Fibroblast of peridontal ligament (primary cell): ENCODE results near the gene SLIT3.

Experiments used
- DNase-seq: peaks from one replicate; pipeline ENCODE4 v3.0.0-alpha.2; 2010; ENCODE audit errors: extremely low read depth

The SLIT3 gene

GRCh38 chr5:168707716-168708695 is 592.9 kb downstream of the SLIT3 start:
- DNase-seq = no peak

GRCh38 chr5:168706655-168707069 is 594.3 kb downstream of the SLIT3 start:
- DNase-seq = peak; percentile 45

- no peak for DNase-seq
These were observed 595.6 kb downstream of the SLIT3 start for GRCh38 chr5:168705321-168705720.

GRCh38 chr5:168702511-168702910 is 598.4 kb downstream of the SLIT3 start:
- no peak for DNase-seq

- DNase-seq = no peak
These were observed 599.3 kb downstream of the SLIT3 start for GRCh38 chr5:168701641-168702040.

GRCh38 chr5:168699002-168699401 is 601.9 kb downstream of the SLIT3 start:
- no peak for DNase-seq

GRCh38 chr5:168697034-168697720 is 603.8 kb downstream of the SLIT3 start:
- DNase-seq = no peak

- peak; percentile 30 for DNase-seq
These were observed 604.3 kb downstream of the SLIT3 start for GRCh38 chr5:168696611-168697010.

- DNase-seq = no peak
These were observed 605.6 kb downstream of the SLIT3 start for GRCh38 chr5:168695301-168695835.

GRCh38 chr5:168694289-168694688 is 606.6 kb downstream of the SLIT3 start:
- DNase-seq = no peak

GRCh38 chr5:168693883-168694282 is 607.1 kb downstream of the SLIT3 start:
- no peak for DNase-seq

GRCh38 chr5:168693297-168693696 is 607.6 kb downstream of the SLIT3 start:
- DNase-seq = no peak

GRCh38 chr5:168691891-168692290 is 609.0 kb downstream of the SLIT3 start:
- DNase-seq = no peak

- DNase-seq = no peak
These were observed 611.7 kb downstream of the SLIT3 start for GRCh38 chr5:168689260-168689659.

GRCh38 chr5:168686837-168687236 is 614.1 kb downstream of the SLIT3 start:
- DNase-seq = no peak

- no peak for DNase-seq
These were observed 615.4 kb downstream of the SLIT3 start for GRCh38 chr5:168685566-168685965.

GRCh38 chr5:168683927-168684295 is 617.0 kb downstream of the SLIT3 start:
- no peak for DNase-seq

- no peak for DNase-seq
These were observed 617.6 kb downstream of the SLIT3 start for GRCh38 chr5:168683247-168683926.

GRCh38 chr5:168681556-168682183 is 619.3 kb downstream of the SLIT3 start:
- peak; percentile 42 for DNase-seq

- no peak for DNase-seq
These were observed 620.5 kb downstream of the SLIT3 start for GRCh38 chr5:168680395-168680794.

GRCh38 chr5:168679515-168679920 is 621.4 kb downstream of the SLIT3 start:
- peak; percentile 76 for DNase-seq

- no peak for DNase-seq
These were observed 624.4 kb downstream of the SLIT3 start for GRCh38 chr5:168676501-168676900.
